GM18907 (cell line): ENCODE measurements around the gene LRP1B.
"Not testable (repeated sequence)": the region's sequence is repeated elsewhere in the genome, so short reads cannot be mapped to it uniquely, and the experiment has no call there.

ENCODE experiments used
- ATAC-seq: cut with Tn5 transposase; IDR thresholded peaks from one replicate; pipeline ENCODE4 v1.9.1; 2021; ENCODE audit warnings: mild to moderate bottlenecking, moderate library complexity; ENCODE audit not compliant: unreplicated experiment

The LRP1B gene

DNA sequence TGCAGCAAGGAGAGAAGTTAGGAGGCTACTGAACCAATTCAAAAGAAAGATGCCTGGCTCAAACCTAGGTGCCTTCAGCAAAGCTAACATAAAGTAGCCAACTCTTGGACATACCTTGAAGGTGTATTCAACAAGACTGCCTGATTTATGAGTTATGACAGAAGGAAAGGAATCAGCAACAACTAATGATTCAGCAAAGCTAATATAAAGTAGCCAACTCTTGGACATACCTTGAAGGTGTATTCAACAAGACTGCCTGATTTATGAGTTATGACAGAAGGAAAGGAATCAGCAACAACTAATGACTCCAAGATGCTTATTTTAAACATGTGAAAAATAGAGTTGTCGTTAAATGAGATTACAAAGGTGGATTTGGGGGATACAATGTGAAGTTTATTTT is 1786.5 kb downstream of the LRP1B start:
- ATAC-seq: not testable (repeated sequence)

DNA sequence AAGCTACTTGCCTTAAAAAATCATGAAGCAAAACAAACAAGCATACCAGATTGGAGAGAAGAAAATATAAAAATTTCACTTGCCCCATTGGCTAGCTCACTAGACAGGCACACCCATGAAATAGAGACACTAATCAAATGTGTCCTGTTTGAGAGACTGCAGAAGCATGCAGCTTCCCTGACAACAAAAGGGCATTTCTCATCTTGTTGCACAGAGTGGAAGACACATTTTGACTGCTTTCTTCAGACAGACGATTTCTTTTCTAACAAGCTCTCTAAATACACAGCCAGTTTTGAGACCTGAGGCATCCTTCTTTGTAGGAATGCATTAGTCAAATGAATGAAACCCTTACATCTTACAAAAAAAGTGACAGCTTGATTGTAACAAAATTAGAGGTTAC is 1792.0 kb downstream of the LRP1B start:
- ATAC-seq: no peak

- ATAC-seq: no peak
These were observed 1793.8 kb downstream of the LRP1B start for GRCh38 chr2:140337061-140337460.

DNA sequence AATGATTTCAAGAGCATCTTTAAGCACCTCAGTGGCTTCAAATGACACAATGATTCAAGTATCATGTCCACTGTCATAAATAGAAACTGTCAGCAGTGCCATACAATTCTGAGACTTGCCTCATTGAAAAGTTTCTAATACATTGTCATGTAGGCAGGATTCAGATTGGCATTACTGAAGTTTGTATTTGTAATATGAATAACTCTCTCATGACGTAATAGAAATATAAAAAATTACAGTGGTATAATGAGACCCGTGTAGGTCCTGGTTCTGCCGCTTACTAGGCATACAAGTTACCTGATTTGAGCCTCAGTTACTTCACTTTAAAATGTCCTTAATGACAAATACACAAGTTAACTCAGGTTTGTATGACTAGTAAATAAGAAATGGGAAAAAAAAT is 1814.5 kb downstream of the LRP1B start:
- ATAC-seq: no peak

DNA sequence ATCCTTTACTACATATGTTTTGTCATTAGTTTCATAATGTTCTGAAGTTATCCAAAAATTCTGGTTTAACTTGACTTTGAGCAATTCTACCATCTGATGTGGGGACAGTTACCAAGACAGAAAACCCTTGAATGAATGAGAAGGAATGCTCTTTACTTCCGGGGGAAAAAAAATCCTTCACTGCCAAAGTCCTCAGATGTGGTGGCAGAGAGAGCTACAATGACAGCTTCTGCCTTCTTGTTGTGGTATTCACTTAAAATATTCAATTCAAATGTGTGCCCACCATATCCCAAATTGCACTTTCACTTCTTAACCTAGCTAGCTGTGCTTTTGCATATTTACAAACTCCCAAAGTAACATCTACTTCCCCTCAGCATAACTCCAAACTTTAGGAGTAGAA is 1818.9 kb downstream of the LRP1B start:
- ATAC-seq: no peak

DNA sequence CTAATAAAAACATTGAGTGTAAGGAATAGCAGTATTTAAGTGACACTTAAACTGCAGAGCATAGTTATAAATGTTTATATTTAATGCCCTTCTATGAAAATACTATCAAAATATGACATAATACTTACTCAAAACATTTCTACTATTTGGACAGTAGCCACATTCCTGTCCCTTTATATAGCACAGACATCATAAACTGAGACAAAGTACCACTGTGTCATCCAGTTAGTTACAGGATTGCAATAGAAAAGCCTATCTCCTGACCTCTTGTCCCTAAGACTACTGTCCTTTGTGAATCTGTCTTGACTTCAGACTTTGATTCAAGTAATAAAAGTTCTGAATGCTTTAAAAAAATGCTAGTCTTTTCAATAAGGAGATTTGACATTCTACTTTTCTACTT is 1822.1 kb downstream of the LRP1B start:
- ATAC-seq: no peak

- no peak for ATAC-seq
These were observed 1823.3 kb downstream of the LRP1B start for GRCh38 chr2:140307532-140307931.

GRCh38 chr2:140295767-140296166 is 1835.0 kb downstream of the LRP1B start:
- ATAC-seq: no peak

- ATAC-seq: no peak
These were observed 1842.1 kb downstream of the LRP1B start for GRCh38 chr2:140288726-140289125.

DNA sequence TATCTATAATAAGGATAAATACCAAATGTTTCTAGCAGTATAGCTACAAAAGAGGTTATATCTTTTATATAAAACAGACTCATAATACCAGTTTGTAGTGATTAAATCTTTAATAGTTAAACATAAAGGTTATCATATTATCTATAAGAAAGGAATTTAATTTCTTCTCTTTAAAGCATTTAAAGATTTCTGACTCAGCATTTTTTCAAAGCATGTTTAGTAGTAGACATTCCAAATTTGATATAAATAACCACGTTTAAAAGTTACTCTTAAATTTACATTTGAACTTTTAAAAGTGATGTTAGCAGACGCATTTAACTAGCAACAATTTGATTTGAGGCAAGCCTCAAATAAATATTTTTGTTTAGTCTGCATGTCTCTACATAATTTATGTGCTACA is 1842.6 kb downstream of the LRP1B start:
- no peak for ATAC-seq

GRCh38 chr2:140286377-140286776 is 1844.4 kb downstream of the LRP1B start:
- no peak for ATAC-seq

- not testable (repeated sequence) for ATAC-seq
These were observed 1853.5 kb downstream of the LRP1B start for GRCh38 chr2:140277344-140277743.

- ATAC-seq: no peak
These were observed 1854.2 kb downstream of the LRP1B start for GRCh38 chr2:140276661-140277060.

DNA sequence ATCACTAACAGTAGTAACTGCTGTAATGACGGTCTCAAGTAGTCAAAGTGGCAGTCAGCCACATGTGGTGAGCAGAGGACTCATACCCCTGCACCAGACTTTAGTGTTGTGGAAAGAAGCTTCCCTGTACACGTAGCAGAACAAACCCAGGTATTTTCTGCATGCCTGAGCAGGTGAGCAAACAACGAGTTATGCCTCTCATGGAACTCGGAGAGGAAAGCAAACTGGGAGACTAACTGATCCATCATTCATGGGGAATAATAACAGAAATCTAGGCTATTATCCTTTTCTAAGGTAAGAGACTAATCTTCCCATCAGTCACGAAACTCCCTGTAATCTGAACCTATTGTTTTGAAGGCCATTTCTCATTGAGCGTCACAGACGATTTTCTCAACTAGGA is 1855.4 kb downstream of the LRP1B start:
- ATAC-seq: no peak

DNA sequence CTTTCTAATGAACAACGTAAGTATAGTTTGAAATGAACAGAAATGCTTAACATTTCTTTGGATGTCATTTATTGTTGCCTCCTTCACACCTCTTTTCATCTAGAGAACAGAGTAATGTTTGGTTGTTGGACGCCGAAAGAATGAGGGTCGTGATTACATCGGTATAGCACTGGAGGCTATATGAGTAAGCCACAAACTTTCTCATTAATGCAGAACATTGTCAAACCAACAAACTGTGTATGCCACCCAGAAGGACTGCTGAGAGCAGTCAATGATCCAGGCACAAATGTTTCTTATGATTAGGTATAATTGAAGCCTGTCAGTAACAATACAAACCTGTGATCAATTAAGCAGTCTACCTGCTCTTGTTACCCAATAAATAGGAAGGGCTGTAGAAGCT is 1855.9 kb downstream of the LRP1B start:
- ATAC-seq: no peak

DNA sequence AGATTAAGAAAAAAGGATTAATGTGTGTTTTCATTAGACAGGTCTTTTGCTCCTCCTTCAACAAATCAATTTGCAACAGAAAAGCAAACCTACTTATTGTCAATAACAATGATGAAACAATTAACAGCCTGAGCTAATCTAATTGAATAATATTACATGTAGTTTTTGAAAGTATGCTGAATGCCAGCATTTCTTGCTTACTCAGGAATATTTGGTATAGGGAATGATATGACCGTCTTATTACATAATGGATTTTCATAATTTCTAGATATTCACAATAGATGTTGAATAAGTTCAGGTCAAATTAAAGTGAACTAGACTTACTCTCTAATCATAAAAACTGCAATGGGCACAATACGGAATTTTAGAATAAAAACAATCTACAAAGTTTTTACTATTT is 1856.9 kb downstream of the LRP1B start:
- ATAC-seq: no peak

- no peak for ATAC-seq
These were observed 1857.4 kb downstream of the LRP1B start for GRCh38 chr2:140273408-140273807.

DNA sequence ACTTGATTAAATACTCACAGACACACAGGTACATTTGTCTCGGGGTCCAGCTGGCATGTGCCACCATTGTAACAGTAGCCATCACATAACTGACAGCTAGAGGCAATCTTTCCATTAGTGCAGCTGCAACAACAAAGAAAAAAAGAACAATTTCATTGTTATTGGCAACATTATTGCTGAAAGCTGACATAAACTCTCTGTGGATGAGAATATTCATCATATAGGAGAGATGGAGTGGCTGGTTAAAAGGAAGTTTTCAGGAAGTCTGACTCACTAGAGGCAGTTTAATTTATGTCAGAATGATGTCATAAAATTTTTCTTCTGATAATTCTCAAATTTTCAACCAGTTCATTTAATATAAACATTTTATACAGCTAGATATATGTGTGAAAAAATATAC is 1860.6 kb downstream of the LRP1B start:
- no peak for ATAC-seq

DNA sequence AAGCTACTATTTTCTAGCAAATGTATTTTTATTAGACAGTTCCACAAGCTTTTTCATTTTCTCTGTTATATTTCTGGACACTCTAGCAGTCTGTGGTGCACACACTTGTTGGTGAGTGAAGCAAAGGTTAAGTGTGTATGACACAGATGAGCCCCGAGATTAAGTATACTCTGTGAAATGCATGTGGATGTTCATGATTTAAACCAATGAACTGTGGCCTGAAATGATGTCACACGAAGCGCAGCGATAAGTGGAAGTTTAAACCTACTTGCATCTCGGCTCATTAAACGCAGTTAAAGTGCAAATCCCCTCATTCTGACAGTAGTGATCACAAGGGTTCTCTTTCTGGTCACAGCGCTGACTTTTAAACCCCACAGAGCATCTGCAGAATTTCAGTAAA is 1861.8 kb downstream of the LRP1B start:
- no peak for ATAC-seq

DNA sequence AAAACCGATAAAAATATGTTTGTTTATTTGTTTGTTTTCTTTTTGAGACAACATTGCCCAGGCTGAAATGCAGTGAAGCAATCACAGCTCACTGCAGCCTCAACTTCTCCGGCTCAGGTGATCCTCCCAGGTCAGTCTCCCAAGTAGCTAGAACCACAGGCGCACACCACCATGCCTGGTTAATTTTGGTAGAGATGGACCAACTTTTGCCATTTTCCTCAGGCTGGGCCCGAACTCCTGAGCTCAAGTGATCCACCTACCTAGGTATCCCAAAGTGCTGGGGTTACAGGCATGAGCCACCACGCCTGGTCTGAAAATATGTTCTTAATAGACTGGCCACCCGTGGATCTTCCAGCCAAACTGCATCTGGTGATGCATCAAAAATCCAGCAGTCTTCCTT is 1867.9 kb downstream of the LRP1B start:
- no peak for ATAC-seq

DNA sequence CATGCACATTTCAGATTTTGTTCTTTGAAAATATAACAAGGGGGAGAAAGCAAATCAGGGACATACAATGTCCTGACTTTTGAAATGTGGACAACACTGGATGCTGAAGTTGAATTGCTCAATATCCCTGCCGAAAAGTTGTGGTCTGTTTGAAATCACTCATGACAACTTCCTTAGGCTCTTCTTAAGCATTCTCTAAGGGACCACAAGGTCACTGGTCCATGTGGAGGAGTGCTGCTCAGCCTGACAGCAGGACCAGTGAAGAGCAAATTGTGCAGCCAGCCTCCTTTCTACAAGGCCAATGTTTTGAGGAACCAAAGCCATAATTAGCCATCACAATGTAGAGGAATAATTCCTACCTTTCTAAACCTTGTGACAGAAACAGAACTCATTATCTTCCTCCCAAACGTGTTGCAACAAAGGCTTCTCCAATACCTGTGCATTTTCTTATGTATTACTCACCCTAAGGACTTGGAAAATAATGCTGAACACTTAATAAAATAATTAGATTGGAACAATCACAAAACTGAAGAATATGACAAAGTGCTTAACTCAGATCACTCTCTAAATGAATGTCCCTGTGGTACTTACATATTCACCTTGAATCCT is 1873.0 kb downstream of the LRP1B start:
- ATAC-seq: no peak

DNA sequence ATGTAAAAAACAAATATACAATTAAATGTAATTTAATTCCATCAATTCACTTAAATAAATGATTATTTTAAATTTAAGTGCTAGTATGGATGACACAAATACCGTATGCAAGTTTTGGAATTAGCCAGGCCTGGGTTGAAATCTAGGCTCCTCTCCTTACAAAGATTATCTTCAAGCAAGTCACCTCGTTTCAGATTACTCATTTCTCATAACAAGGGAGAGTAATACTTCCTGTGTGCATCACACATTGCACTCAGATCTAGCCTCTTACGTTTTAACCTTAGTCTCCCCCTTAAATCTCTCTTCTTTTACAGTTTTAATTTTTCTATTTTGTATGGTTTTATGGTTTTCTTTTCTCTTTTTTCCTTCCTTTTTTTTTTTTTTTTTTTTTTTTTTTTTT is 1874.7 kb downstream of the LRP1B start:
- ATAC-seq: no peak

- no peak for ATAC-seq
These were observed 1881.0 kb downstream of the LRP1B start for GRCh38 chr2:140249821-140250220.

GRCh38 chr2:140248623-140249022 is 1882.2 kb downstream of the LRP1B start:
- ATAC-seq: no peak
